SK-N-SH (cell line): ENCODE data around the gene PIH1D1. TPM values are rescaled to one million over a fixed set of nuclear protein-coding genes. Genes with fewer than 3 reads are reported as not detected.

ENCODE experiments used
- CTCF ChIA-PET: fragments of 300-600, 350-600 bp; formaldehyde crosslinking; extraction: SDS; loops from one replicate; lab custom pipeline; 2021; lab: Yijun Ruan, JAX
- POLR2A ChIA-PET: fragments of 350-600 bp; sonication (Branson Sonifier 250); formaldehyde crosslinking; extraction: SDS; loops from one replicate; lab custom pipeline; 2020; ENCODE audit warnings: antibody characterized with exemption, inconsistent platforms; lab: Yijun Ruan, JAX
- DNase-seq: peaks from one replicate; pipeline ENCODE4 v3.0.0; 2012
- H2AFZ ChIP-seq: fragments of 200-600 bp; sonication (generic); 2 replicates; pipeline ENCODE4 v1.8.1; 2016; ENCODE audit warnings: antibody characterized with exemption, mild to moderate bottlenecking, low read depth
- H3F3A ChIP-seq: fragments of 200-600 bp; sonication (generic); replicated peaks from 2 replicates; pipeline ENCODE3; 2016; ENCODE audit warnings: antibody characterized with exemption, mild to moderate bottlenecking; ENCODE audit not compliant: insufficient read depth
- H3K27ac ChIP-seq, 2 experiments: fragments of 200-500 bp in 1 of 2; fragments of 200-600 bp in 1 of 2; sonication (Bioruptor generic) in 1 of 2; sonication (generic), shearing (Covaris generic) in 1 of 2; 2 replicates each; pipeline versions ENCODE4 v1.5.1 to v1.6.1; 2014 to 2016; ENCODE audit warnings: low read depth in 2 of 2, inconsistent platforms in 1 of 2, low read length in 1 of 2, mild to moderate bottlenecking in 1 of 2, mixed read lengths in 1 of 2
- H3K27me3 ChIP-seq: fragments of 200-600 bp; sonication (generic), shearing (Covaris generic); 2 replicates; pipeline ENCODE4 v1.6.1; 2016; ENCODE audit warnings: mixed run types; ENCODE audit not compliant: insufficient read depth
- H3K36me3 ChIP-seq, 2 experiments: fragments of 200-500 bp in 1 of 2; fragments of 200-600 bp in 1 of 2; sonication (Bioruptor generic) in 1 of 2; sonication (generic) in 1 of 2; replicated peaks in 1 of 2; 2 replicates each; pipeline versions ENCODE3 to v1.5.1; 2014 to 2016; ENCODE audit warnings: low read length in 1 of 2, mild to moderate bottlenecking in 1 of 2; ENCODE audit not compliant: insufficient read depth in 2 of 2, control insufficient read depth in 1 of 2
- H3K4me1 ChIP-seq, 2 experiments: fragments of 200-500 bp in 1 of 2; fragments of 200-600 bp in 1 of 2; sonication (Bioruptor generic) in 1 of 2; sonication (generic), shearing (Covaris generic) in 1 of 2; 2 replicates each; pipeline versions ENCODE4 v1.5.1 to v1.6.1; 2014 to 2016; ENCODE audit warnings: low read depth in 1 of 2, low read length in 1 of 2, mixed run types in 1 of 2; ENCODE audit not compliant: insufficient read depth in 2 of 2, control insufficient read depth in 1 of 2
- H3K4me2 ChIP-seq: fragments of 200-600 bp; sonication (generic), shearing (Covaris generic); 2 replicates; pipeline ENCODE4 v1.6.1; 2017; ENCODE audit warnings: mixed run types
- H3K4me3 ChIP-seq, 2 experiments: fragments of 200-500 bp in 1 of 2; fragments of 200-600 bp in 1 of 2; sonication (Bioruptor generic) in 1 of 2; sonication (generic), shearing (Covaris generic) in 1 of 2; 2 replicates each; pipeline versions ENCODE4 v1.5.1 to v1.8.1; 2014 to 2016; ENCODE audit warnings: low read depth in 2 of 2, inconsistent platforms in 1 of 2, low read length in 1 of 2, mild to moderate bottlenecking in 1 of 2, mixed read lengths in 1 of 2, moderate library complexity in 1 of 2
- H3K79me2 ChIP-seq: fragments of 200-600 bp; sonication (generic); 2 replicates; pipeline ENCODE4 v1.8.1; 2017; ENCODE audit warnings: mild to moderate bottlenecking; ENCODE audit not compliant: insufficient read depth
- H3K9ac ChIP-seq: fragments of 200-600 bp; sonication (generic); 2 replicates; pipeline ENCODE4 v1.6.1; 2017; ENCODE audit warnings: mixed run types
- H3K9me2 ChIP-seq: fragments of 200-600 bp; sonication (generic); 2 replicates; pipeline ENCODE4 v1.6.1; 2017; ENCODE audit warnings: mixed run types
- H3K9me3 ChIP-seq: fragments of 200-600 bp; sonication (generic); 2 replicates; pipeline ENCODE4 v1.6.1; 2017; ENCODE audit warnings: mixed run types, mild to moderate bottlenecking, moderate library complexity
- H4K20me1 ChIP-seq: fragments of 200-600 bp; sonication (generic); 2 replicates; pipeline ENCODE4 v1.6.1; 2017; ENCODE audit warnings: mild to moderate bottlenecking, mixed run types; ENCODE audit not compliant: insufficient read depth
- CHD2 ChIP-seq: fragments of 150-350 bp; IDR thresholded peaks from 2 replicates; pipeline ENCODE4 v1.6.1; 2018; ENCODE audit warnings: low read length; ENCODE audit not compliant: partially characterized antibody
- ELF1 ChIP-seq: IDR thresholded peaks from 2 replicates; pipeline ENCODE4 v1.4.0; 2012
- EP300 ChIP-seq, 2 experiments: IDR thresholded peaks; 2 replicates each; pipeline versions ENCODE4 v1.4.0 to v1.6.1; 2012; ENCODE audit warnings: borderline replicate concordance in 1 of 2, low read depth in 1 of 2, low read length in 1 of 2
- EZH2phosphoT487 ChIP-seq: fragments of 200-600 bp; sonication (generic); IDR thresholded peaks from 2 replicates; pipeline ENCODE4 v1.6.1; 2017; ENCODE audit warnings: low read depth, mixed run types, mild to moderate bottlenecking, antibody characterized with exemption, moderate library complexity, borderline replicate concordance
- FOSL2 ChIP-seq: IDR thresholded peaks from 2 replicates; pipeline ENCODE4 v1.4.0; 2012; ENCODE audit warnings: low read depth, mild to moderate bottlenecking, moderate library complexity, borderline replicate concordance
- FOXJ3 ChIP-seq: sonication (generic); formaldehyde crosslinking; IDR thresholded peaks from 2 replicates; pipeline ENCODE4 v1.5.1; 2020; ENCODE audit warnings: mild to moderate bottlenecking, missing genetic modification reagents
- GABPA ChIP-seq: IDR thresholded peaks from 2 replicates; pipeline ENCODE4 v1.4.0; 2012; ENCODE audit warnings: low read depth, mild to moderate bottlenecking
- GATA2 ChIP-seq: sonication (generic); formaldehyde crosslinking; IDR thresholded peaks from 2 replicates; pipeline ENCODE4 v1.5.0; 2020; ENCODE audit warnings: mild to moderate bottlenecking, missing genetic modification reagents
- IRF3 ChIP-seq: fragments of 150-350 bp; IDR thresholded peaks from 2 replicates; pipeline ENCODE4 v1.6.1; 2016; ENCODE audit warnings: mild to moderate bottlenecking, low read depth, low read length
- MAX ChIP-seq: IDR thresholded peaks from 2 replicates; pipeline ENCODE4 v1.4.0; 2012; ENCODE audit warnings: low read depth
- NFIC ChIP-seq: IDR thresholded peaks from 2 replicates; pipeline ENCODE4 v1.4.0; 2012; ENCODE audit warnings: borderline replicate concordance
- NRF1 ChIP-seq: IDR thresholded peaks from 2 replicates; pipeline ENCODE4 v1.6.1; 2012; ENCODE audit warnings: low read depth, mild to moderate bottlenecking, low read length
- PBX3 ChIP-seq: IDR thresholded peaks from 2 replicates; pipeline ENCODE4; 2012
- POLR2AphosphoS5 ChIP-seq: IDR thresholded peaks from 2 replicates; pipeline ENCODE4 v1.6.1; 2012; ENCODE audit warnings: low read depth, low read length
- RAD21 ChIP-seq: IDR thresholded peaks from 2 replicates; pipeline ENCODE4 v1.6.1; 2012; ENCODE audit warnings: mild to moderate bottlenecking, low read length
- REST ChIP-seq: IDR thresholded peaks from 2 replicates; pipeline ENCODE4 v1.6.1; 2012; ENCODE audit warnings: mild to moderate bottlenecking, low read depth, low read length, moderate library complexity
- TAF1 ChIP-seq: IDR thresholded peaks from 2 replicates; pipeline ENCODE4 v1.6.1; 2012; ENCODE audit warnings: low read depth, mild to moderate bottlenecking, low read length, moderate library complexity, borderline replicate concordance
- TCF12 ChIP-seq: IDR thresholded peaks from 2 replicates; pipeline ENCODE4 v1.4.0; 2012
- TEAD4 ChIP-seq: IDR thresholded peaks from 2 replicates; pipeline ENCODE4 v1.4.0; 2012; ENCODE audit warnings: mild to moderate bottlenecking, borderline replicate concordance; ENCODE audit not compliant: insufficient read depth
- YY1 ChIP-seq: IDR thresholded peaks from 2 replicates; pipeline ENCODE4 v1.4.0; 2012; ENCODE audit warnings: low read depth, mild to moderate bottlenecking
- WGBS: methylation state at CpG from one replicate; pipeline ENCODE4 v1.1.6; 2017; ENCODE audit warnings: low lambda C conversion rate; 5-methylcytosine and 5-hydroxymethylcytosine counted together
- polyA plus RNA-seq, 3 experiments: library from polyadenylated mRNA; depleted of rRNA; stranded (reverse); fragments of >200 nt; gene quantifications; 2 replicates each; pipeline ENCODE4 v1.2.3, GENCODE V29; 2012

PIH1D1 gene
- polyA plus RNA-seq, 1 of the 3 experiments (the other 2 are of a cell fraction), result 157 TPM

- Histone ChIP-seq H3F3A (peaks cover 3% of the 10 kb centered on the region), H3K27me3 (no peaks in the 10 kb centered on the region), H3K79me2 (no peaks in the 10 kb centered on the region), H4K20me1 (no peaks in the 10 kb centered on the region), H3K36me3 (no peaks in the 10 kb centered on the region), H3K4me3 (no peak overlapping the region), H3K27ac (no peak overlapping the region), H3K4me2 (no peak overlapping the region), H2AFZ (no peak overlapping the region), H3K4me1 (peaks cover 0 to 5% of the 10 kb centered on the region in 2 experiments; a peak in 2 of 4 replicates)
- 70% methylated on average over 15 of the region's 15 CpGs for WGBS
- DNase-seq, result no peak
- TF ChIP-seq FOSL2 (no peak), TCF12 (no peak), NRF1 (no peak), GATA2 (CRISPR knock-in tag) (no peak), PBX3 (no peak), RAD21 (no peak), TAF1 (no peak), GABPA (no peak), FOXJ3 (CRISPR knock-in tag) (no peak)
- TF ChIP-seq, all 33 proteins: peak for 0
- Histone ChIP-seq H3K9ac (no peak overlapping the region), H3K9me3 (no peaks in the 10 kb centered on the region), H3K9me2 (no peaks in the 10 kb centered on the region)
- POLR2A ChIA-PET, result no interaction called here
- CTCF ChIA-PET, result interaction anchor here (0.6 to 1.8 kb wide), 10 partner anchors 9 to 104 kb away, joined by 3 to 7 read pairs (median 4); partner anchors contain the start of genes NOSIP and PIH1D1
Measured at GRCh38 chr19:49475191-49475917, 23.7 kb upstream of the PIH1D1 start.

GRCh38 chr19:49474542-49474924, 22.9 kb upstream of the PIH1D1 start:
- H3K79me2 ChIP-seq, result no peaks in the 10 kb centered on the region
- TF ChIP-seq YY1, result no peak
- TF ChIP-seq MAX, result no peak
- TF ChIP-seq CHD2, result no peak
- no peak for TF ChIP-seq REST
- TF ChIP-seq IRF3, result no peak
- no peak for TF ChIP-seq ELF1
- no peak for TF ChIP-seq NFIC
- TF ChIP-seq RAD21, result no peak
- no peak for TF ChIP-seq EZH2phosphoT487
- no peak for TF ChIP-seq TEAD4
- TF ChIP-seq POLR2AphosphoS5, result no peak
- TF ChIP-seq PBX3, result no peak
- no peak for TF ChIP-seq EP300 (IDR thresholded peaks at IDR 0.05; ENCODE audit: borderline replicate concordance in 1 of 2, low read depth in 1 of 2, low read length in 1 of 2)
- TF ChIP-seq NRF1, result no peak
- TF ChIP-seq, all 33 proteins: peak for 0
- no peaks in the 10 kb centered on the region for H3K9me2 ChIP-seq
- ChIA-PET POLR2A (no interaction called here), CTCF (interaction anchor here (1.2 to 2.6 kb wide), 5 partner anchors 19 to 96 kb away, joined by 4 to 11 read pairs (median 7); no protein-coding TSS in a partner anchor)
- peak overlapping the region; percentile 46 to 84; a peak in 3 of 4 replicates for H3K4me3 ChIP-seq
- H3K9me3 ChIP-seq, result no peaks in the 10 kb centered on the region
- H3K4me2 ChIP-seq, result peak overlapping the region; percentile 85
- DNase-seq, result peak; percentile 57
- peak overlapping the region; percentile 85; the same call in 1 of the 2 replicates for H3K9ac ChIP-seq
- no peaks in the 10 kb centered on the region for H4K20me1 ChIP-seq
- no peak overlapping the region for H3K27ac ChIP-seq
- H3K27me3 ChIP-seq, result no peaks in the 10 kb centered on the region
- H2AFZ ChIP-seq, result peak overlapping the region; percentile 94
- 32% methylated on average over 11 of the region's 11 CpGs for WGBS
- H3K4me1 ChIP-seq, result peaks cover 0 to 5% of the 10 kb centered on the region in 2 experiments; a peak in 2 of 4 replicates
- peaks cover 3% of the 10 kb centered on the region for H3F3A ChIP-seq
- no peaks in the 10 kb centered on the region for H3K36me3 ChIP-seq
